NCI-H1436 treated with DMSO at 0.1 percent for 48 hours (cell line): ENCODE results near the gene PARS2.

Experiments used
- DNase-seq: peaks from one replicate; lab custom pipeline; 2025; lab: John Stamatoyannopoulos, UW

The PARS2 gene

GRCh38 chr1:54774820-54775498 lies 10.6 kb upstream of the PARS2 start:
- DNase-seq = peak; percentile 27

DNA sequence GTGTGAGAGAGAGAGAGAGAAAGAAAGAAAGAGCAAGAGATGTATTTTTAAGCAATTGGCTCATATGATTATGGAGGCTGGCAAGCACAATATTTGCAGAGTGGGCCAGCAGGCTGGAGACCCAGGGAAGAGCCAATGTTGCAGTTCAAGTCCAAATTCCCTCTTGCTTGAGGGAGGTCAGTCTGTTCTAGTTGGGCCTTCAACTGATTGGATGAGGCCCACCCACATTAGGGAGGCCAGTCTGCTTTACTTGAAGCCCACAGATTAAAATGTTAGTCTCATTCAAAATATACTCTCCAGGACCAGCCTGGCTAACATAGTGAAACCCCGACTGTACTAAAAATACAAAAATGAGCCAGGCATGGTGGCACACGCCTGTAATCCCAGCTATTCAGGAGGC lies 8.6 kb upstream of the PARS2 start:
- no peak for DNase-seq

- DNase-seq = peak; percentile 42
Measured at GRCh38 chr1:54768093-54768492, 3.8 kb upstream of the PARS2 start.

DNA sequence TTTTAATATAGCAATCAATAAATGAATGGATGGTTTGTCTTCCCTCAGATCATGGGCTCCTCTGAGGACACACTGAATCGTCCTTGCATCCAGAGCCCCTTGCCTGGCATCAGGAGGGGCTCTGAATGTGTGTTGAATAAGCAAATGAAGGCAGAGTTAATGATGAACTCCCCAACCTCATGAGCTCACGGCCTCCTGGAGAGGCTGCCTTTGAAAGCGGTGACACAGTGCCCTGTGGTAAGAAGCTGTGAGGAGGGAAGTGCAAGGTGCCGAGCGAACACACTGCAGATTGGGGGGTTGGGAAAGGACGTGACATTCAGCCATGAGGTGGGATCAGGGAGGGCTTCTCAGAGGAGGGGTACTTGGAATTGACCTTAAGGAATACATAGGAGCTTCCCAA lies 3.2 kb upstream of the PARS2 start:
- no peak for DNase-seq

- DNase-seq = peak; percentile 50
Measured at GRCh38 chr1:54766726-54767125, 2.4 kb upstream of the PARS2 start.

DNA sequence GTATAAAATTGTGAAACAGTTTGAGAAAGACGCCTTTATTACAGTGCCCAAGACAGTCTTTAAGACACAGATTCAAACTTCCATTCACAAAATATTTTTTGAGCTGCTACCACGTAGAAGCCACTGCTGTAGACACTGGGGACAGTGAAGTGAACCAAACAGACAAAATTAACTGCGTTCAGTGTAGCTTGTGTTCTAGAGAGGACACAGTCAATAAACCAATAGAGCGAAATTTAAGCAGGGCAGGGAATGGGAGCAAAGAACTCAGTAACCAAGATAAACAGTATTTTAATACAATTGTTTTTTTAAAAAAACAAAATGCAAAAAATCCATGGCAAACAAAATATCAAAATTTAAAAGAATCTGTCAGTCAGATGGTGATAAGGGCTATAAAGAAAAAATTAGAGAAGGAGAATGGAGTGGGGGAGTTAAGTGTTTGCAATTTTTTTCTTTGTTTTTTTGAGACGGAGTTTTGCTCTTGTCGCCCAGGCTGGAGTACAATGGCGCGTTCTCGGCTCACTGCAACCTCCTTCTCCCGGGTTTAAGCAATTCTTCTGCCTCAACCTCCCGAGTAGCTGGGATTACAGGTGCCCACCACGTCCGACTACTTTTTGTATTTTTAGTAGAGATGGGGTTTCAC lies 719 bp upstream of the PARS2 start:
- DNase-seq = no peak

GRCh38 chr1:54763816-54764132 lies 549 bp downstream of the PARS2 start:
- DNase-seq = no peak

DNA sequence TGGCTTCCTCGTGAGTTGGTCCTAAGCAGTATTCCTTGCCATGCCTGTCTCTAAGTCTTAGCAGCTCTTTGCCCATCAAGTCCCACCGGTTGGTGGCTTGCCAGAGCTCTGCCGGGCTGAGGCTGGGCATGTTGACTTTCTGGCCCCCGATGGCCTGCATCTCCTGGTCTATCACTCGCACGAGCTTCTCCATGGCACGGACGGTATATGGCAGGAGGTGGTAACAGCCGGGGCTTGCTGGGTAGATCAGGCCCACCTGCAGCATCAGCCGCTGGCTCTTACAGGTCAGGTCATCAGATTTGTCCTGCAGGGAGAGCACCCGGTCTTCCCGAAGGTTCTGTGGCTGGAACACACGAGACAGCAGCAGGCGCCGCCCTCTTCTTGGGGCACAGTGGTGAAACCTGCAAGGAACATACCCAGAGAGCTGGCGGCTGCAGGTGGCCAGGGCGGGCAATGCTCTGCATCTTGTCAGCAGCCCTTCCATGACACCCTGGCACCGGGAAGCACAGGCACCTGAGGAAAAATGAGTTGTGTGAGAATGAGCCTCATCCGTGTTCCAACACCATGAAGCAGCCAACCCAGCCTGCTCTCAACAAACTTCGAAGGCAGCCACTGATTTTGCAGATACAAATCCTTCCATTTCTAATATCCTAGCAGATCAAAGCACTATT lies 5.5 kb downstream of the PARS2 start:
- no peak for DNase-seq

DNA sequence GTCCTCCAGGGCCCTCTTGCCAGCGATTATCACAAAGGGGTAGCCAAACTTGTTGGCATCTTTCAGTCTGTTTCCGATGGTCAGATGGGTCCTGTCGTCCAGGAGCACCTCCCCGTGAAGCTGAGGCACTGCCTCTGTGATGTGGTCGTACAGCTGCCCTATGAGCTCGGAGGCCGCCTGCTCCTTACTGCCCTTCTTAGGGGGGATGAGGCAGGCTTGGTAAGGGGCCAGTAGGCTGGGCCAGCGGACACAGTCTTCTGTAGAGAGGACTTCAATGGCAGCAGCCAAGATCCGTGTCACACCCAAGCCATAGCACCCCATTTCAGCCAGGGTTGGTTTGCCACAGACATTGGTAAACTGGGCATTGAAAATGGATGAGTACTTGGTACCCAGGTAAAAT lies 6.5 kb downstream of the PARS2 start:
- no peak for DNase-seq

DNA sequence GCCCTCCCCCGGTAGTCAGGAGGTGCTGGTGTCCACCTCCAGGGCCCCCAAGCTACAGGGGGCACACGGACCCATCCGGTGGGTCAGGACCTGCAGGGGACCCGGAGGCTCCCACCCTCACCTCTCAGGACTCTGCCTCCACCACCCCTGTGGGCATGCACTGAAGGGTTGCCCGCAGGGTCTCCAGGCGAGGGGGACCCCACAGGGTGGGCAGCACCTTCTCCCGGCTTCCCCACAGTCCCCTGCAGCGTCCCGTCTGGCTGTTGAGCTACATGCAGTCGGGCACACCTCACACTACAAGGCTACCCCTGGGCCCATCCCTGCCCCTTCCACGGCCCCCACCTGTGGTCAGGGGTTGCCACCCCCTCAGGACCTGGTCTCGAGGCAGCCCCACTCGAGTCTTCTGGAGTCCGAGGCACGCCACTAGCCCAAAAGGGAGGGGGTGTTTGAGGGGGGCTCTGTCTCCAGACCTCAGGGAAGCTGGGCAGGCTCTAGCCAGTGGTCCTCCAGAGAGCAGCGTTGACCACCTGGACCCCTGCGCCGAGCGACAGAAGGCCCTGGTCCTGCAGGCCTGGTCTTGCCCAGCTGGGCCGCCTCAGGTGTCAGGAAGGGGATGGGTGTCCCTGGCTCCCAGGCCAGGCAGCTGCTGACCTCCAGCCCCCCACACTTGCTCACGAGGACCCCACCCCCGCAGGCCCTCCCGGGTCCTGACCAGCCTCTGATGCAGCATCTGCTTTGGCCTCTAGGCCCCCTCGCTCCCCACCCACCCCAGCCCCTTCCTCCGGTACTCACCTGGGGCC lies 9.6 kb downstream of the PARS2 start:
- no peak for DNase-seq

GRCh38 chr1:54754045-54754444 lies 10.3 kb downstream of the PARS2 start:
- no peak for DNase-seq

GRCh38 chr1:54751426-54751825 lies 12.9 kb downstream of the PARS2 start:
- no peak for DNase-seq

GRCh38 chr1:54750596-54750995 lies 13.7 kb downstream of the PARS2 start:
- no peak for DNase-seq

- DNase-seq = no peak
Measured at GRCh38 chr1:54748094-54748835, 16.1 kb downstream of the PARS2 start.

DNA sequence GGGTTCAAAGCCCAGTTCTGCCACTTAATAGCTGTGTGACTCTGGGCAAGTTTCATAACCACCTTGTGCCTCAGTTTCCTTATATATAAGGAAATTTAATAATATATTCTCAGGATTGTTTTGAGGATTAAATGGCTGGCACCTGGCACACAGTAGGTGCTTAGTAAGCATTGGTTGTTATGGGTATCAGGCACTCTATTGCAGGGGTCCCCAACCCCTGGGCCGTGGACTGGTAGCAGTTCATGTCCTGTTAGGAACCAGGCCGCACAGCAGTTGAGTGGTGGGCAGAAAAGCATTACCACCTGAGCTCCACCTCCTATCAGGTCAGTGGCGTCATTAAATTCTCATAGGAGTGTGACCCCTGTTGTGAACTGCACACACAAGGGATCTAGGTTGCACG lies 18.5 kb downstream of the PARS2 start:
- DNase-seq = no peak

DNA sequence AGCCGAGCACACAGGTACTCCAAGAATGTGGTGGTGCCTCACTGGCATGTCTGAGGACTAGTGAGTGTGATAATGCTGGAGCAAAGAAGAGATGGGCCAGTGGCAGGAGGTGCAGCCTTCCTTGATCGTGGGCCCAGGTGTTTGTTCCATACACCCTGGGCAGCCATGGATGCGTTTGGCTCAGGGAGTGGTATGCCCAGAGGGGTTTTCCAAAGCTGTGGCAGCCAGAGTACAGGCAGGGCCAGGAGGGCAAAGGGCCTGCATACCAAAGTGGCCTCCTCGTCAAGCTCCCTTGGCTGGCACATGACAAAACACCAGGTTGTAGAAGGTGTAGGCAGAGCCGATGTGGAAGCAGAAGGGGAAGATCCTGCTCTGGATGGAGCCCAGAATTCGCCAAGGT lies 19.0 kb downstream of the PARS2 start:
- no peak for DNase-seq

- no peak for DNase-seq
Measured at GRCh38 chr1:54744696-54745095, 19.6 kb downstream of the PARS2 start.

DNA sequence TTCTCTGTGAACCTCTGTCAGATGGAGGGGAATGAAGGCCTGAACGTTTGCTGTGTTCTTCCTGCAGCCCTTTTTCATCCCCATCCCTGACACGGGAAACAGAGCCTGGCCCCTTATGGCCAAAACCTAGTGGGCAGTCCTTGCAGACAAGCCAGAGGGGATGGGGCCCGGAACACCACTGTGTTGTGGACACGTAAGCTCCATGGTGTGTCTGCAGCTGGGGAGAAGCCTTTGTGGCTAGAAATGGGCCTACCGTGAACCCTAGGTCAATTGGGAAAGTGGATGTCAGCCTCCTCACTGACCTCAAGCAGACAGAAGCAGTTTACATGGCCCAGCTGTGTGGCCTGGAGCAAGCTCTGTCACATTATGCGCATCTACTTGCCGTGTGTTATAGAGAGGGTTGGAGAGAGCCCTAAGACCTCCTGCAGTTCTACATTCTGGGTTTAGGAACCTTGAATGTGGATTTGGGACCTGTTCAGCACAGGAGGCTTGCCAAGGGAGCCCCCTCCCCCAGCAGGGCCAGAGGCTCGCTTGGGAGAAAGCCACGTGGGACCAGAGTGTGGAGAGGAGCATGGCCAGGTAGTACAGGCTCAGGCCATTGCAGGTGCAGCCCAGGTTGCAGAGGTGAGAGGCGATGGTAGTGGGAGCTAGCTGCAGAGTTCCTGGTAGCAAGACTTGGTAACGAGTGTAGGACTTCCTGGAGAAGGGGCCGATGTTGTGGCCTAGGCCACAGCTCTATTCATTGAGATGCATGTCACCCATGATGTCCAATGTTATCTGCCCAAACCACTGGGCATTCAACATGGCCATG lies 20.7 kb downstream of the PARS2 start:
- no peak for DNase-seq

DNA sequence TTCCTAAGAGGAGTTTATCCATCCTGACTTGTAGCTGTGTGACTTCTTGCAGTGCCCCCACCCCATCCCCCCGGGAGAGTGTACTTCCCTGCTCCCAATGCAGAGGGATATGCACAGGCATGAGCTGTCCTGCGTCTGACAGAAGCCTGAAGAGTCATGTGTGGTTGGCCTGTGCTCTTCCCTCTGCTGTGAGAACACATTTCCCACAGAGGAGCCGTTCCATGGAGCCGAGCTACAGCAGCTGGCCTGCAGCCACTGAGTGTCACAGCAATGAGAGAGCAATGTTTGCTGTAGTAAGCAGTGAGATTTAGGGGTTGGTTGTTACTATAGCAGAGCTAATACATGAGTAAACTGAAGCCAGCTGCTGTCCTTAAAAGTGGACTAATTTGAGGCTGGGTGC lies 22.0 kb downstream of the PARS2 start:
- no peak for DNase-seq

DNA sequence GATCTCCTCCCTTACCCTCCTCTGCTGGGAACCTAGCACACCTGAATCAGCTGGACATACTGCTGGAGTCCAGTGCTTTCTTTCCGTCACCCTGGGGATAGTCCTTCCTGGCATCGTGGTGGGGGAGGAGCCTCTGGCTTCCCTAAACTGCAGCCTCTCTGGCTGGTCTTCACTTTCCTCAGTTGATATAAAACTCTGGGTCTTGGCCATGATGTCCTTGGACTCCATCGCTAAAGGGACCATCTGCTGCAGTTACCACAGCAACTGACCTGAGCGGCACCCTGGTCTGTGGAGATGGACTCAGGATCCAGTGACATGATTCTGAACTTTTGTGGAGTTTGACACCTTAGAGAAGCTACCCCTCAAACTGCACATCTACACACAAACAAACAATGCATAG lies 22.8 kb downstream of the PARS2 start:
- no peak for DNase-seq

DNA sequence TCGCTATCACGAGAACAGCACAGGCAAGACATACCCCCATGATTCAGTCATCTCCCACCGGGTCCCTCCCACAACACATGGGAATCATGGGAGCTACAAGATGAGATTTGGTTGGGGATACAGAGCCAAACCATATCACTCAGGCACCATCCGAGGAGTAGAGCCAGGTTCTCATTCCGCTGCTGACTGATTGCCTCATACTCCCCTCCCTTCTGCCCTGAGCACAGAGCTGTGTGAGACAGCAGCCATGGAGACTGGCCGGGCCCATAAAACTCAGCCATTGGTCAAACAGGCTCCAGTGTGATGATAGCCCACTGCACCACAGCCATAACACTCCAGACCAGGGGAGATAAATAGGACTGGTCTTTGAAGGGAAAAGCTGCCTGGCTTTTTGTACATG lies 26.1 kb downstream of the PARS2 start:
- DNase-seq = no peak
